ENCODE measurements around the gene PLEKHS1. TPM values are rescaled to one million over a fixed set of nuclear protein-coding genes. Genes with fewer than 3 reads are reported as not detected.

Gene PLEKHS1
- polyA plus RNA-seq, 1 of the 3 experiments (the other 2 are of a cell fraction), result not detected

GRCh38 chr10:113720386-113720785, 31.1 kb upstream of the PLEKHS1 start:
- POLR2A ChIA-PET, result no interaction called here
- no peak overlapping the region for H2AFZ ChIP-seq (ENCODE audit: low read depth)
- H3K9me2 ChIP-seq, result no peaks in the 10 kb centered on the region
- H3K79me2 ChIP-seq (ENCODE audit: insufficient read depth), result no peaks in the 10 kb centered on the region
- H3K9ac ChIP-seq, result no peak overlapping the region
- WGBS (ENCODE audit: low lambda C conversion rate), result 91% methylated on average over 8 of the region's 8 CpGs
- H3F3A ChIP-seq (replicated peaks; ENCODE audit: insufficient read depth), result no peaks in the 10 kb centered on the region
- TF ChIP-seq RXRA (IDR thresholded peaks at IDR 0.05; ENCODE audit: borderline replicate concordance, low read depth), result no peak
- TF ChIP-seq, protein P1, sequence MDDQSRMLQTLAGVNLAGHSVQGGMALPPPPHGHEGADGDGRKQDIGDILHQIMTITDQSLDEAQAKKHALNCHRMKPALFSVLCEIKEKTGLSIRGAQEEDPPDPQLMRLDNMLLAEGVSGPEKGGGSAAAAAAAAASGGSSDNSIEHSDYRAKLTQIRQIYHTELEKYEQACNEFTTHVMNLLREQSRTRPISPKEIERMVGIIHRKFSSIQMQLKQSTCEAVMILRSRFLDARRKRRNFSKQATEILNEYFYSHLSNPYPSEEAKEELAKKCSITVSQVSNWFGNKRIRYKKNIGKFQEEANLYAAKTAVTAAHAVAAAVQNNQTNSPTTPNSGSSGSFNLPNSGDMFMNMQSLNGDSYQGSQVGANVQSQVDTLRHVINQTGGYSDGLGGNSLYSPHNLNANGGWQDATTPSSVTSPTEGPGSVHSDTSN (IDR thresholded peaks at IDR 0.05), result no peak
- no peak for TF ChIP-seq EP300 (IDR thresholded peaks at IDR 0.05; ENCODE audit: borderline replicate concordance in 1 of 2, low read depth in 1 of 2, low read length in 1 of 2)
- TF ChIP-seq, protein P2, sequence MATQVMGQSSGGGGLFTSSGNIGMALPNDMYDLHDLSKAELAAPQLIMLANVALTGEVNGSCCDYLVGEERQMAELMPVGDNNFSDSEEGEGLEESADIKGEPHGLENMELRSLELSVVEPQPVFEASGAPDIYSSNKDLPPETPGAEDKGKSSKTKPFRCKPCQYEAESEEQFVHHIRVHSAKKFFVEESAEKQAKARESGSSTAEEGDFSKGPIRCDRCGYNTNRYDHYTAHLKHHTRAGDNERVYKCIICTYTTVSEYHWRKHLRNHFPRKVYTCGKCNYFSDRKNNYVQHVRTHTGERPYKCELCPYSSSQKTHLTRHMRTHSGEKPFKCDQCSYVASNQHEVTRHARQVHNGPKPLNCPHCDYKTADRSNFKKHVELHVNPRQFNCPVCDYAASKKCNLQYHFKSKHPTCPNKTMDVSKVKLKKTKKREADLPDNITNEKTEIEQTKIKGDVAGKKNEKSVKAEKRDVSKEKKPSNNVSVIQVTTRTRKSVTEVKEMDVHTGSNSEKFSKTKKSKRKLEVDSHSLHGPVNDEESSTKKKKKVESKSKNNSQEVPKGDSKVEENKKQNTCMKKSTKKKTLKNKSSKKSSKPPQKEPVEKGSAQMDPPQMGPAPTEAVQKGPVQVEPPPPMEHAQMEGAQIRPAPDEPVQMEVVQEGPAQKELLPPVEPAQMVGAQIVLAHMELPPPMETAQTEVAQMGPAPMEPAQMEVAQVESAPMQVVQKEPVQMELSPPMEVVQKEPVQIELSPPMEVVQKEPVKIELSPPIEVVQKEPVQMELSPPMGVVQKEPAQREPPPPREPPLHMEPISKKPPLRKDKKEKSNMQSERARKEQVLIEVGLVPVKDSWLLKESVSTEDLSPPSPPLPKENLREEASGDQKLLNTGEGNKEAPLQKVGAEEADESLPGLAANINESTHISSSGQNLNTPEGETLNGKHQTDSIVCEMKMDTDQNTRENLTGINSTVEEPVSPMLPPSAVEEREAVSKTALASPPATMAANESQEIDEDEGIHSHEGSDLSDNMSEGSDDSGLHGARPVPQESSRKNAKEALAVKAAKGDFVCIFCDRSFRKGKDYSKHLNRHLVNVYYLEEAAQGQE (IDR thresholded peaks at IDR 0.05; ENCODE audit: low read depth, low read length), result no peak
- no peak for TF ChIP-seq FOSL2 (IDR thresholded peaks at IDR 0.05; ENCODE audit: borderline replicate concordance, low read depth)
- TF ChIP-seq GATA2 (CRISPR knock-in tag; IDR thresholded peaks at IDR 0.05), result no peak
- no peak for TF ChIP-seq NRF1 (IDR thresholded peaks at IDR 0.05; ENCODE audit: low read depth, low read length)
- TF ChIP-seq, protein P3, sequence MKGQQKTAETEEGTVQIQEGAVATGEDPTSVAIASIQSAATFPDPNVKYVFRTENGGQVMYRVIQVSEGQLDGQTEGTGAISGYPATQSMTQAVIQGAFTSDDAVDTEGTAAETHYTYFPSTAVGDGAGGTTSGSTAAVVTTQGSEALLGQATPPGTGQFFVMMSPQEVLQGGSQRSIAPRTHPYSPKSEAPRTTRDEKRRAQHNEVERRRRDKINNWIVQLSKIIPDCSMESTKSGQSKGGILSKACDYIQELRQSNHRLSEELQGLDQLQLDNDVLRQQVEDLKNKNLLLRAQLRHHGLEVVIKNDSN (IDR thresholded peaks at IDR 0.05; ENCODE audit: borderline replicate concordance, low read depth), result no peak
- TF ChIP-seq SIN3A (IDR thresholded peaks at IDR 0.05; ENCODE audit: borderline replicate concordance, low read depth, low read length), result no peak
- no peak for TF ChIP-seq JUND (IDR thresholded peaks at IDR 0.05)
- TF ChIP-seq TEAD4 (IDR thresholded peaks at IDR 0.05; ENCODE audit: borderline replicate concordance, insufficient read depth), result no peak
- no peaks in the 10 kb centered on the region for H3K9me3 ChIP-seq
- no peak for DNase-seq
- no peak overlapping the region for H3K4me3 ChIP-seq (ENCODE audit: low read depth in 2 of 2, low read length in 1 of 2)
- no peak overlapping the region for H3K4me2 ChIP-seq
- H3K27ac ChIP-seq (ENCODE audit: low read depth in 2 of 2, low read length in 1 of 2), result no peak overlapping the region
- H3K36me3 ChIP-seq (replicated peaks in 1 of 2; ENCODE audit: control insufficient read depth in 1 of 2, insufficient read depth in 2 of 2, low read length in 1 of 2), result peaks cover 12 to 30% of the 10 kb centered on the region in 2 experiments
- CTCF ChIA-PET, result no interaction called here
- no peaks in the 10 kb centered on the region for H3K27me3 ChIP-seq (ENCODE audit: insufficient read depth)
- H4K20me1 ChIP-seq (ENCODE audit: insufficient read depth), result no peaks in the 10 kb centered on the region
- no peaks in the 10 kb centered on the region for H3K4me1 ChIP-seq (ENCODE audit: control insufficient read depth in 1 of 2, insufficient read depth in 2 of 2, low read depth in 1 of 2, low read length in 1 of 2)

Measured in SK-N-SH (cell line).